Hepatocyte (in vitro differentiated cells): ENCODE data around the gene ADGRV1.

Source experiments
- EZH2 ChIP-seq: fragments of 200-600 bp; sonication (generic); IDR thresholded peaks from 2 replicates; pipeline ENCODE4 v1.6.1; 2016; ENCODE audit warnings: antibody characterized with exemption, mild to moderate bottlenecking, borderline replicate concordance
- EZH2phosphoT487 ChIP-seq: fragments of 200-600 bp; sonication (generic); IDR thresholded peaks from one replicate; pipeline ENCODE4 v1.6.1; 2018; ENCODE audit warnings: antibody characterized with exemption, mild to moderate bottlenecking, low read depth, moderate library complexity; ENCODE audit not compliant: unreplicated experiment, severe bottlenecking
- TF ChIP-seq, protein P1 (sequence below): fragments of 200-600 bp; sonication (generic); IDR thresholded peaks from 2 replicates; pipeline ENCODE4 v1.5.1; 2016; ENCODE audit warnings: antibody characterized with exemption, mild to moderate bottlenecking; ENCODE audit not compliant: poor library complexity

DNA sequence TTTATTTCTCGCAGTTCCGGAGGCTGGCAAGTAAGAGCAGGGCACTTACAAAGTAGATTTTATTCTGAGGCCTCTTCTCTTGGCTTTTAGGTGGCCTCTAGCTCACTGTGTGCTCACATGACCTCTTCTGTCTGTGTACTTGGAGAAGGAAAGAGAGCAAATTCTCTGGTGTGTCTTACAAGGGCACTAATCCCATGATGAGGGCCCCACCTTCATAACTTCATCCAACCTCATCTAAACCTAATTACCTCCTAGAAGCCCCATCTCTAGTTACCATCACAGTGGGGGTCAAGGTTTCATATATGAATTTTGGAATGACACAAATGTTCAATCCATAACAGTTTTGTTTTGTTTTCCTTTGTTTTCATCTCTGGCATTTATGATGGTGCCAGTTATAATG, 376.1 kb downstream of the ADGRV1 start:
- TF ChIP-seq, protein P1, sequence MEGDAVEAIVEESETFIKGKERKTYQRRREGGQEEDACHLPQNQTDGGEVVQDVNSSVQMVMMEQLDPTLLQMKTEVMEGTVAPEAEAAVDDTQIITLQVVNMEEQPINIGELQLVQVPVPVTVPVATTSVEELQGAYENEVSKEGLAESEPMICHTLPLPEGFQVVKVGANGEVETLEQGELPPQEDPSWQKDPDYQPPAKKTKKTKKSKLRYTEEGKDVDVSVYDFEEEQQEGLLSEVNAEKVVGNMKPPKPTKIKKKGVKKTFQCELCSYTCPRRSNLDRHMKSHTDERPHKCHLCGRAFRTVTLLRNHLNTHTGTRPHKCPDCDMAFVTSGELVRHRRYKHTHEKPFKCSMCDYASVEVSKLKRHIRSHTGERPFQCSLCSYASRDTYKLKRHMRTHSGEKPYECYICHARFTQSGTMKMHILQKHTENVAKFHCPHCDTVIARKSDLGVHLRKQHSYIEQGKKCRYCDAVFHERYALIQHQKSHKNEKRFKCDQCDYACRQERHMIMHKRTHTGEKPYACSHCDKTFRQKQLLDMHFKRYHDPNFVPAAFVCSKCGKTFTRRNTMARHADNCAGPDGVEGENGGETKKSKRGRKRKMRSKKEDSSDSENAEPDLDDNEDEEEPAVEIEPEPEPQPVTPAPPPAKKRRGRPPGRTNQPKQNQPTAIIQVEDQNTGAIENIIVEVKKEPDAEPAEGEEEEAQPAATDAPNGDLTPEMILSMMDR = no peak
- no peak for TF ChIP-seq EZH2phosphoT487
- TF ChIP-seq EZH2 = no peak
